A673 (cell line): ENCODE data around the gene EFNA2. TPM values are rescaled to one million over a fixed set of nuclear protein-coding genes. Genes with fewer than 3 reads are reported as not detected.
A peak's percentile ranks its signal among the peaks of the same experiment; 100 is the strongest.

Experiments
- BruUV-seq: library from RNA; stranded (reverse); fragments of 400-500 nt; replicated peaks from 2 replicates; lab custom pipeline; 2021; lab: Mats Ljungman, UMichigan
- CTCF ChIA-PET: fragments of 300-600 bp; sonication (Branson Sonifier 250); formaldehyde crosslinking; loops from one replicate; lab custom pipeline; 2022; ENCODE audit warnings: antibody characterized with exemption; lab: Charles Lee
- POLR2A ChIA-PET: fragments of 300-600 bp; sonication (Branson Sonifier 250); formaldehyde crosslinking; loops from one replicate; lab custom pipeline; 2022; ENCODE audit warnings: antibody characterized with exemption; ENCODE audit not compliant: low non-redundant PET; lab: Charles Lee
- DNase-seq: peaks from one replicate; pipeline ENCODE4 v3.0.0-alpha.2; 2015; ENCODE audit warnings: low spot score
- H3K27ac ChIP-seq: fragments of 200-600 bp; sonication (generic); 2 replicates; pipeline ENCODE4 v1.5.1; 2016; ENCODE audit warnings: mixed run types, low read depth, mild to moderate bottlenecking, mixed read lengths, antibody characterized with exemption, low read length; ENCODE audit not compliant: poor library complexity, severe bottlenecking
- H3K27me3 ChIP-seq: fragments of 200-600 bp; sonication (generic); replicated peaks from 2 replicates; pipeline ENCODE4 v1.6.1; 2017; ENCODE audit warnings: mixed run types, low read depth, mild to moderate bottlenecking, mixed read lengths, antibody characterized with exemption, low read length; ENCODE audit not compliant: insufficient read depth, poor library complexity
- H3K36me3 ChIP-seq: fragments of 200-600 bp; sonication (generic); 2 replicates; pipeline ENCODE4 v1.6.1; 2016; ENCODE audit warnings: mixed run types, mild to moderate bottlenecking, mixed read lengths, antibody characterized with exemption, low read length; ENCODE audit not compliant: insufficient read depth, poor library complexity, severe bottlenecking
- H3K4me1 ChIP-seq: fragments of 200-600 bp; sonication (generic); 2 replicates; pipeline ENCODE4 v1.6.1; 2017; ENCODE audit warnings: mixed run types, mild to moderate bottlenecking, mixed read lengths, antibody characterized with exemption, low read length; ENCODE audit not compliant: insufficient read depth, poor library complexity, severe bottlenecking
- H3K4me3 ChIP-seq: fragments of 200-600 bp; sonication (generic); 2 replicates; pipeline ENCODE4 v1.5.1; 2016; ENCODE audit warnings: low read depth, mixed run types, mild to moderate bottlenecking, mixed read lengths, low read length; ENCODE audit not compliant: poor library complexity, severe bottlenecking
- H3K9me3 ChIP-seq: fragments of 200-600 bp; sonication (generic); 2 replicates; pipeline ENCODE4 v1.6.1; 2016; ENCODE audit warnings: mixed run types, low read depth, mild to moderate bottlenecking, mixed read lengths, antibody characterized with exemption, low read length; ENCODE audit not compliant: poor library complexity, severe bottlenecking
- CTCF ChIP-seq: fragments of 300-800, 200-600 bp; sonication (generic); conservative IDR thresholded peaks from 2 replicates; pipeline ENCODE4 v1.5.1; 2017; ENCODE audit warnings: low read depth, mild to moderate bottlenecking, antibody characterized with exemption, low read length, moderate library complexity, mixed read lengths
- EZH2 ChIP-seq: fragments of 200-600 bp; sonication (generic); IDR thresholded peaks from 2 replicates; pipeline ENCODE4 v1.6.1; 2017; ENCODE audit warnings: borderline replicate concordance, low read depth, mild to moderate bottlenecking, mixed read lengths, antibody characterized with exemption, low read length; ENCODE audit not compliant: poor library complexity, severe bottlenecking
- intact Hi-C: fragments of 100-400 bp; cut with micrococcal nuclease; formaldehyde crosslinking; loops from one replicate; pipeline ENCODE4 v1.10.0; 2022; ENCODE audit not compliant: unreplicated experiment
- total RNA-seq: library from RNA; stranded (reverse); gene quantifications from 2 replicates; pipeline ENCODE4 v1.2.3, GENCODE V29; 2021

The EFNA2 gene
- total RNA-seq, 1 experiment from 2014 or later: 0.64 TPM

DNA sequence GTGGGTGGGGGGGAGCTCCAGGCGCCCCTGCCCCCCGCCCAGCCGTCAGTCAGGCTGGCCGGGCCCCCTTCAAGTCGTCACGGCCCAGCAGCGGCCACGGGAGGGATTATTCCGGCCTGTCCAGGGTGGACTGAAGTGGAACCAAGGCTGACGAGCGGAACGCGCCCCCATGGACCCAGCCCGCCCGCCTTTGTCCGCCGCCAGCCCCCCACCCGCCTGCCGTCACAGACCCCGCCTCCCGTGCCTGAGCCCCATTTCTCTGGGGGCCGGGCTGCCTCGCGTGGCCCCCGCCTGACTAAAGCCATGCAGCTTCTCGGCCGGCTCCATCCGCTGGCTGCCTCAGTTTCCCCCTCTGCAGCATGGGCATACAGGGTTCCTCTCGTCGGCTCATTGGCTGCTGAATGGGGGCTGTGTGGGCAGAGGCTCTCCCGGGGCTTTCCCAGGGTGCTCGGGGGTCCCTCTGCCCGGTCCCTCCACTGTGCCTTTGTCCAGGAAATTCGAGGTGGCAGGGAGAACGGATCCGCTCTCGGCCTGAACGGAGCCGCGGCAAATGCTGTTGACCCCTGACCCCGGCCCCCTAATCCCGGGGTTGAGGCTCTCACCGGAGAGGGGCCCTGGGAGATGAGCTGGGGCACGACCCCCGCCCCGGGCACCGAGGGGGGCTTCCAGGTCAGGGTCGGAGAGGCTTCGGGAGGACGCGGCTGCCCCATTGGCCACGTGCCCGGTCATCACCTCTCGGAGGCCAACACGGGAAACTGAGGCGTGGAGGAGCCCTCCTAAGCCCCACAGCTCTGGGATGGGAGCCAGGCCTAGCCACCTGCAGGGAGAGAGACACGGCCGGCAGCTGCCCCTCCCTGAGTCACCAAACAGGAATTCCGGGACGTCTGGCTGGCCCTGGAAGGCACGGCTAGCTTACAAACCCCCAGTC lies 27.4 kb downstream of the EFNA2 start:
- no peaks in the 10 kb centered on the region for H3K9me3 ChIP-seq
- no peak overlapping the region for H3K27ac ChIP-seq
- peak; percentile 50 for DNase-seq
- no peaks in the 10 kb centered on the region for H3K27me3 ChIP-seq
- H3K4me1 ChIP-seq: no peaks in the 10 kb centered on the region
- intact Hi-C loops: no loop called here
- TF ChIP-seq CTCF (no peak), EZH2 (no peak)
- H3K36me3 ChIP-seq: no peaks in the 10 kb centered on the region
- no peak overlapping the region for H3K4me3 ChIP-seq
- CTCF ChIA-PET: no interaction called here
- BruUV-seq: no TSS peak
- POLR2A ChIA-PET: no interaction called here

DNA sequence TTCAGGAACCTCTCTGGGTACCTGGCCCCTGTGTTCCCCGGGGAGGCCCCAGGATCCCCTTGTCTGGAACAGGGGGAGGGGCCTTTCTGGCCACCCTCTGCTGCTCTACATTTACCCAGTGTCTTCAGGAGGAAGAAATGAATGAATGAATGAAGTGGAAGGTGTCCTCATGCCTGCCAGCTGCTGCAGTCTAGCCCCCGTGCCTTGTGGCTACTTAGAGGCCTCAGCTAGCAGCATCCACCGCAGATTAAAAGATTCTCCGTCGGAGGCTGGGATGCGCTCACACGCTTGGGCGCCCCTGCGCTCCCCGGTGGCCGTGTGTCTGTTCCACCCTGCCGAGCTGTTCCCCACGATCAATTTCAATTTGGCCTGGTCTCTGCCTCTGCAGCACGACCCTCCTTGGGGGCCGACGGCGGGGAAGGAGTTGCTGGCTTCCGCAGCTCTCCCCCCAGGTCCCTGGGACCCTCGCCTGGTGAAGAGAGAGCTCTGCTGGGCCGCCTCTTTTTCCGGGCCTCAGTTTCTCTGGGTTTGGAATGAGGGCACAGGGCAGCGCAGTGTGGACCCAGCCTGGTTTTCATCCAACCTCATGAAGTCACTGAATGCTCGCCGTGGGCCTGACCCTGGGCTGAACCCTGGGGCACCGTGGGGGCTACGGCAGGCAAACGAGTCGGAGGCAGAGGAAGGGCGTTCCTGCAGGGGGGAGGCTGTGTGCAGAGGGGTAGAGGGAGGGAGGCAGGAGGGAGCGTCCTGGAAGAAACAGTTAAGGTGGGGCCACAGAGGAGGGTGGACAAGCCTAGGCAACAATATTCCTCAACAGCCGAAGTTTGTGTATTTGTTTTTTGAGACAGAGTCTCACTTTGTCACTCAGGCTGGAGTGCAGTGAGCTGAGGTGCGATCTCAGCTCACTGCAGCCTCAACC lies 28.3 kb downstream of the EFNA2 start:
- intact Hi-C loops: no loop called here

More for the DNA sequence above, 28.3 kb downstream of the EFNA2 start:
- H3K27ac ChIP-seq: no peak overlapping the region
- TF ChIP-seq CTCF: no peak
- TF ChIP-seq EZH2: no peak
- no peaks in the 10 kb centered on the region for H3K9me3 ChIP-seq
- DNase-seq: no peak
- H3K4me1 ChIP-seq: peaks cover 6% of the 10 kb centered on the region
- H3K27me3 ChIP-seq: no peaks in the 10 kb centered on the region
- H3K36me3 ChIP-seq: no peaks in the 10 kb centered on the region
- POLR2A ChIA-PET: interaction anchor here (0.6 kb wide), 1 partner anchor 30 kb away, joined by 3 read pairs; no protein-coding TSS in a partner anchor
- no peak overlapping the region for H3K4me3 ChIP-seq
- no TSS peak for BruUV-seq
- CTCF ChIA-PET: interaction anchor here (0.5 kb wide), 1 partner anchor 8 kb away, joined by 3 read pairs; no protein-coding TSS in a partner anchor
